SK-N-SH (cell line): ENCODE data around the gene FRMD8. TPM values are rescaled to one million over a fixed set of nuclear protein-coding genes. Genes with fewer than 3 reads are reported as not detected.

ENCODE experiments used
- CTCF ChIA-PET: fragments of 300-600, 350-600 bp; formaldehyde crosslinking; extraction: SDS; loops from one replicate; lab custom pipeline; 2021; lab: Yijun Ruan, JAX
- POLR2A ChIA-PET: fragments of 350-600 bp; sonication (Branson Sonifier 250); formaldehyde crosslinking; extraction: SDS; loops from one replicate; lab custom pipeline; 2020; ENCODE audit warnings: antibody characterized with exemption, inconsistent platforms; lab: Yijun Ruan, JAX
- DNase-seq: peaks from one replicate; pipeline ENCODE4 v3.0.0; 2012
- H2AFZ ChIP-seq: fragments of 200-600 bp; sonication (generic); 2 replicates; pipeline ENCODE4 v1.8.1; 2016; ENCODE audit warnings: antibody characterized with exemption, mild to moderate bottlenecking, low read depth
- H3F3A ChIP-seq: fragments of 200-600 bp; sonication (generic); replicated peaks from 2 replicates; pipeline ENCODE3; 2016; ENCODE audit warnings: antibody characterized with exemption, mild to moderate bottlenecking; ENCODE audit not compliant: insufficient read depth
- H3K27ac ChIP-seq, 2 experiments: fragments of 200-500 bp in 1 of 2; fragments of 200-600 bp in 1 of 2; sonication (Bioruptor generic) in 1 of 2; sonication (generic), shearing (Covaris generic) in 1 of 2; 2 replicates each; pipeline versions ENCODE4 v1.5.1 to v1.6.1; 2014 to 2016; ENCODE audit warnings: low read depth in 2 of 2, inconsistent platforms in 1 of 2, low read length in 1 of 2, mild to moderate bottlenecking in 1 of 2, mixed read lengths in 1 of 2
- H3K27me3 ChIP-seq: fragments of 200-600 bp; sonication (generic), shearing (Covaris generic); 2 replicates; pipeline ENCODE4 v1.6.1; 2016; ENCODE audit warnings: mixed run types; ENCODE audit not compliant: insufficient read depth
- H3K36me3 ChIP-seq, 2 experiments: fragments of 200-500 bp in 1 of 2; fragments of 200-600 bp in 1 of 2; sonication (Bioruptor generic) in 1 of 2; sonication (generic) in 1 of 2; replicated peaks in 1 of 2; 2 replicates each; pipeline versions ENCODE3 to v1.5.1; 2014 to 2016; ENCODE audit warnings: low read length in 1 of 2, mild to moderate bottlenecking in 1 of 2; ENCODE audit not compliant: insufficient read depth in 2 of 2, control insufficient read depth in 1 of 2
- H3K4me1 ChIP-seq, 2 experiments: fragments of 200-500 bp in 1 of 2; fragments of 200-600 bp in 1 of 2; sonication (Bioruptor generic) in 1 of 2; sonication (generic), shearing (Covaris generic) in 1 of 2; 2 replicates each; pipeline versions ENCODE4 v1.5.1 to v1.6.1; 2014 to 2016; ENCODE audit warnings: low read depth in 1 of 2, low read length in 1 of 2, mixed run types in 1 of 2; ENCODE audit not compliant: insufficient read depth in 2 of 2, control insufficient read depth in 1 of 2
- H3K4me2 ChIP-seq: fragments of 200-600 bp; sonication (generic), shearing (Covaris generic); 2 replicates; pipeline ENCODE4 v1.6.1; 2017; ENCODE audit warnings: mixed run types
- H3K4me3 ChIP-seq, 2 experiments: fragments of 200-500 bp in 1 of 2; fragments of 200-600 bp in 1 of 2; sonication (Bioruptor generic) in 1 of 2; sonication (generic), shearing (Covaris generic) in 1 of 2; 2 replicates each; pipeline versions ENCODE4 v1.5.1 to v1.8.1; 2014 to 2016; ENCODE audit warnings: low read depth in 2 of 2, inconsistent platforms in 1 of 2, low read length in 1 of 2, mild to moderate bottlenecking in 1 of 2, mixed read lengths in 1 of 2, moderate library complexity in 1 of 2
- H3K79me2 ChIP-seq: fragments of 200-600 bp; sonication (generic); 2 replicates; pipeline ENCODE4 v1.8.1; 2017; ENCODE audit warnings: mild to moderate bottlenecking; ENCODE audit not compliant: insufficient read depth
- H3K9ac ChIP-seq: fragments of 200-600 bp; sonication (generic); 2 replicates; pipeline ENCODE4 v1.6.1; 2017; ENCODE audit warnings: mixed run types
- H3K9me2 ChIP-seq: fragments of 200-600 bp; sonication (generic); 2 replicates; pipeline ENCODE4 v1.6.1; 2017; ENCODE audit warnings: mixed run types
- H3K9me3 ChIP-seq: fragments of 200-600 bp; sonication (generic); 2 replicates; pipeline ENCODE4 v1.6.1; 2017; ENCODE audit warnings: mixed run types, mild to moderate bottlenecking, moderate library complexity
- H4K20me1 ChIP-seq: fragments of 200-600 bp; sonication (generic); 2 replicates; pipeline ENCODE4 v1.6.1; 2017; ENCODE audit warnings: mild to moderate bottlenecking, mixed run types; ENCODE audit not compliant: insufficient read depth
- FOXJ3 ChIP-seq: sonication (generic); formaldehyde crosslinking; IDR thresholded peaks from 2 replicates; pipeline ENCODE4 v1.5.1; 2020; ENCODE audit warnings: mild to moderate bottlenecking, missing genetic modification reagents
- GABPA ChIP-seq: IDR thresholded peaks from 2 replicates; pipeline ENCODE4 v1.4.0; 2012; ENCODE audit warnings: low read depth, mild to moderate bottlenecking
- MAX ChIP-seq: IDR thresholded peaks from 2 replicates; pipeline ENCODE4 v1.4.0; 2012; ENCODE audit warnings: low read depth
- MXI1 ChIP-seq: IDR thresholded peaks from 2 replicates; pipeline ENCODE4 v1.6.1; 2012; ENCODE audit warnings: mild to moderate bottlenecking, low read depth, low read length, improper control_type of control experiment
- NFIC ChIP-seq: IDR thresholded peaks from 2 replicates; pipeline ENCODE4 v1.4.0; 2012; ENCODE audit warnings: borderline replicate concordance
- POLR2AphosphoS5 ChIP-seq: IDR thresholded peaks from 2 replicates; pipeline ENCODE4 v1.6.1; 2012; ENCODE audit warnings: low read depth, low read length
- REST ChIP-seq: IDR thresholded peaks from 2 replicates; pipeline ENCODE4 v1.6.1; 2012; ENCODE audit warnings: mild to moderate bottlenecking, low read depth, low read length, moderate library complexity
- SIN3A ChIP-seq: IDR thresholded peaks from 2 replicates; pipeline ENCODE4 v1.6.1; 2012; ENCODE audit warnings: low read depth, mild to moderate bottlenecking, low read length, moderate library complexity, borderline replicate concordance
- TEAD4 ChIP-seq: IDR thresholded peaks from 2 replicates; pipeline ENCODE4 v1.4.0; 2012; ENCODE audit warnings: mild to moderate bottlenecking, borderline replicate concordance; ENCODE audit not compliant: insufficient read depth
- WGBS: methylation state at CpG from one replicate; pipeline ENCODE4 v1.1.6; 2017; ENCODE audit warnings: low lambda C conversion rate; 5-methylcytosine and 5-hydroxymethylcytosine counted together
- polyA plus RNA-seq, 3 experiments: library from polyadenylated mRNA; depleted of rRNA; stranded (reverse); fragments of >200 nt; gene quantifications; 2 replicates each; pipeline ENCODE4 v1.2.3, GENCODE V29; 2012
- TF ChIP-seq, protein P1 (sequence below): IDR thresholded peaks from 2 replicates; pipeline ENCODE4 v1.4.0; 2012; ENCODE audit warnings: low read depth, borderline replicate concordance

Gene FRMD8
- polyA plus RNA-seq, 1 of the 3 experiments (the other 2 are of a cell fraction): 19.0 TPM

DNA sequence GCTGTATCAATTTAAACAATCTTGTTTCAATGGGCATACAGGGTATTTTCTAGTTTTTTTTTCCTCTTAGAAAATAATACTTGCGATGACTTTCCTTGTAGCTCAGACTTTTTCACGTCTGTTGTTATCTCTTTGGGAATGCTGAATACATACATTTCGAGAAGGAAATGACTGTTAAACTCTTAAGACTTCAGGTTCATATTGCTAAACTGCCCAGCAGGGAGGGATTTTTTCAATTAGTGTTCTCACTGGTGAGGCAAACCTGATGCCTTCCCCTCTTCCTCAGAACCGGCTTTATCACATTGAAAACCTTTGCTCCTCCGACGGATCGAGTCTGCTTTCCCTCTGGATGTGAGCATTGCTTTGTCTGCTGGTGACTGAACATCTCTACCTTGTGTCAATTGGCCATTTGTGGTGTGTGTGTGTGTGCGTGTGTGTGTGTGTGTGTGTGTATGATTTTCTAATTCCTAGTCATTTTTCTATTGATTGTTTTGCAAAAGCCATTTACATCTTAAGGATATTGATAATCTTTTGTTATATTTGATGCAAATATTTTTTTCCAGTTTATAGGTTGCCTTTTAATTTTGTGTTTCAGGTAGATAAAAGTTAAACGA lies 42.7 kb downstream of the FRMD8 start:
- H3K9ac ChIP-seq: peak overlapping the region; percentile 98
- CTCF ChIA-PET: interaction anchor here (0.9 to 2.5 kb wide), 2 partner anchors 13 to 76 kb away, joined by 3 to 11 read pairs; no protein-coding TSS in a partner anchor
- H3K9me2 ChIP-seq: no peaks in the 10 kb centered on the region
- peaks cover 99% of the 10 kb centered on the region for H3F3A ChIP-seq
- peaks cover 4 to 36% of the 10 kb centered on the region in 2 experiments; a peak in 2 of 4 replicates for H3K4me1 ChIP-seq
- H3K4me2 ChIP-seq: peak overlapping the region; percentile 94
- 4% methylated on average over 9 of the region's 9 CpGs for WGBS
- H3K36me3 ChIP-seq: peaks cover 69 to 98% of the 10 kb centered on the region in 2 experiments
- no peak for DNase-seq
- no peaks in the 10 kb centered on the region for H3K9me3 ChIP-seq
- peak overlapping the region; percentile 100 for H3K27ac ChIP-seq
- POLR2A ChIA-PET: interaction anchor here (17.2 kb wide), 1 partner anchor 69 kb away, joined by 1027 read pairs; the partner anchor contains the start of gene MALAT1
- no peaks in the 10 kb centered on the region for H3K27me3 ChIP-seq
- H4K20me1 ChIP-seq: peaks cover 100% of the 10 kb centered on the region
- no peak overlapping the region for H2AFZ ChIP-seq
- TF ChIP-seq TEAD4 (no peak), POLR2AphosphoS5 (peak; percentile 82), REST (0 out of 2 replicates have a peak, but pooled peaks have one; percentile 25), SIN3A (0 out of 2 replicates have a peak, but pooled peaks have one; percentile 78), GABPA (no peak), MXI1 (0 out of 2 replicates have a peak, but pooled peaks have one; percentile 50)
- peak overlapping the region; percentile 77 to 83 for H3K4me3 ChIP-seq
- peaks cover 100% of the 10 kb centered on the region for H3K79me2 ChIP-seq

GRCh38 chr11:65429724-65430405 lies 43.4 kb downstream of the FRMD8 start:
- TF ChIP-seq, protein P1, sequence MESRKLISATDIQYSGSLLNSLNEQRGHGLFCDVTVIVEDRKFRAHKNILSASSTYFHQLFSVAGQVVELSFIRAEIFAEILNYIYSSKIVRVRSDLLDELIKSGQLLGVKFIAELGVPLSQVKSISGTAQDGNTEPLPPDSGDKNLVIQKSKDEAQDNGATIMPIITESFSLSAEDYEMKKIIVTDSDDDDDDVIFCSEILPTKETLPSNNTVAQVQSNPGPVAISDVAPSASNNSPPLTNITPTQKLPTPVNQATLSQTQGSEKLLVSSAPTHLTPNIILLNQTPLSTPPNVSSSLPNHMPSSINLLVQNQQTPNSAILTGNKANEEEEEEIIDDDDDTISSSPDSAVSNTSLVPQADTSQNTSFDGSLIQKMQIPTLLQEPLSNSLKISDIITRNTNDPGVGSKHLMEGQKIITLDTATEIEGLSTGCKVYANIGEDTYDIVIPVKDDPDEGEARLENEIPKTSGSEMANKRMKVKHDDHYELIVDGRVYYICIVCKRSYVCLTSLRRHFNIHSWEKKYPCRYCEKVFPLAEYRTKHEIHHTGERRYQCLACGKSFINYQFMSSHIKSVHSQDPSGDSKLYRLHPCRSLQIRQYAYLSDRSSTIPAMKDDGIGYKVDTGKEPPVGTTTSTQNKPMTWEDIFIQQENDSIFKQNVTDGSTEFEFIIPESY: peak; percentile 16; the same call in 1 of the 2 replicates
- TF ChIP-seq POLR2AphosphoS5 (peak; percentile 74), MAX (0 out of 2 replicates have a peak, but pooled peaks have one; percentile 22), REST (peak; percentile 14), FOXJ3 (CRISPR knock-in tag) (no peak), NFIC (peak; percentile 47)
- H3K9me2 ChIP-seq: no peaks in the 10 kb centered on the region
- peak overlapping the region; percentile 94 for H3K4me2 ChIP-seq
- H3F3A ChIP-seq: peaks cover 99% of the 10 kb centered on the region
- POLR2A ChIA-PET: interaction anchor here (1.0 to 17.2 kb wide), 3 partner anchors 14 to 68 kb away, joined by 3 to 1027 read pairs (median 3); partner anchors contain the start of gene MALAT1
- peaks cover 100% of the 10 kb centered on the region for H3K79me2 ChIP-seq
- no peak for DNase-seq
- WGBS: 3% methylated on average over 9 of the region's 9 CpGs
- no peaks in the 10 kb centered on the region for H3K27me3 ChIP-seq
- peak overlapping the region; percentile 98 for H3K9ac ChIP-seq
- H3K36me3 ChIP-seq: peaks cover 71 to 98% of the 10 kb centered on the region in 2 experiments
- CTCF ChIA-PET: interaction anchor here (0.9 to 2.5 kb wide), 4 partner anchors 12 to 82 kb away, joined by 3 to 11 read pairs (median 4); no protein-coding TSS in a partner anchor
- no peak overlapping the region for H2AFZ ChIP-seq
- peaks cover 100% of the 10 kb centered on the region for H4K20me1 ChIP-seq
- H3K4me3 ChIP-seq: peak overlapping the region; percentile 77 to 83
- H3K27ac ChIP-seq: peak overlapping the region; percentile 100
- no peaks in the 10 kb centered on the region for H3K9me3 ChIP-seq
- H3K4me1 ChIP-seq: peaks cover 4 to 39% of the 10 kb centered on the region in 2 experiments; a peak in 2 of 4 replicates
